H9 (cell line): Measurements from ENCODE around the gene ADAM8. TPM values are rescaled to one million over a fixed set of nuclear protein-coding genes. Genes with fewer than 3 reads are reported as not detected.

Experiments used
- DNase-seq: peaks from one replicate; pipeline ENCODE4 v3.0.0-alpha.2; 2017
- H2AFZ ChIP-seq: one replicate; pipeline ENCODE4 v1.6.1; 2013; ENCODE audit warnings: mild to moderate bottlenecking, low read length, control low read depth, moderate library complexity
- H2AK5ac ChIP-seq: 2 replicates; pipeline ENCODE4 v1.6.1; 2013; ENCODE audit warnings: low read length, control low read depth, mixed read lengths; ENCODE audit not compliant: insufficient read length
- H2BK120ac ChIP-seq: one replicate; pipeline ENCODE4 v1.6.1; 2013; ENCODE audit warnings: low read depth, mild to moderate bottlenecking, low read length, control low read depth, inconsistent platforms; ENCODE audit not compliant: poor library complexity, severe bottlenecking
- H2BK12ac ChIP-seq: 2 replicates; pipeline ENCODE4 v1.6.1; 2013; ENCODE audit warnings: low read length, control low read depth, mixed read lengths, low read depth; ENCODE audit not compliant: insufficient read length
- H2BK15ac ChIP-seq: 2 replicates; pipeline ENCODE4 v1.6.1; 2013; ENCODE audit warnings: low read depth, low read length, control low read depth
- H2BK20ac ChIP-seq: one replicate; pipeline ENCODE4 v1.6.1; 2013; ENCODE audit warnings: low read depth, mild to moderate bottlenecking, low read length, control low read depth, inconsistent platforms; ENCODE audit not compliant: poor library complexity, severe bottlenecking
- H2BK5ac ChIP-seq: 2 replicates; pipeline ENCODE4 v1.6.1; 2013; ENCODE audit warnings: low read length, control low read depth, mixed read lengths; ENCODE audit not compliant: insufficient read length
- H3K14ac ChIP-seq: 2 replicates; pipeline ENCODE4 v1.6.1; 2013; ENCODE audit warnings: low read length, control low read depth; ENCODE audit not compliant: insufficient read depth
- H3K18ac ChIP-seq: 2 replicates; pipeline ENCODE4 v1.6.1; 2013; ENCODE audit warnings: low read depth, mild to moderate bottlenecking, mixed read lengths, low read length, control low read depth; ENCODE audit not compliant: insufficient read length
- H3K23ac ChIP-seq: 2 replicates; pipeline ENCODE4 v1.6.1; 2013; ENCODE audit warnings: low read length, control low read depth, mixed read lengths, low read depth; ENCODE audit not compliant: insufficient read length
- H3K23me2 ChIP-seq: 2 replicates; pipeline ENCODE4 v1.6.1; 2013; ENCODE audit warnings: low read depth, mild to moderate bottlenecking, mixed read lengths, low read length, control low read depth; ENCODE audit not compliant: insufficient read length, poor library complexity, severe bottlenecking
- H3K27ac ChIP-seq: 2 replicates; pipeline ENCODE4 v1.5.1; 2013; ENCODE audit warnings: low read length, control low read depth, mixed read lengths, low read depth; ENCODE audit not compliant: insufficient read length
- H3K27me3 ChIP-seq: 2 replicates; pipeline ENCODE4 v1.6.1; 2013; ENCODE audit warnings: low read length, control low read depth, inconsistent platforms; ENCODE audit not compliant: insufficient read depth
- H3K4ac ChIP-seq: 2 replicates; pipeline ENCODE4 v1.6.1; 2013; ENCODE audit warnings: low read depth, mild to moderate bottlenecking, control low read depth, inconsistent platforms, low read length, moderate library complexity
- H3K4me1 ChIP-seq: 2 replicates; pipeline ENCODE4 v1.6.1; 2013; ENCODE audit warnings: low read length, control low read depth, inconsistent platforms; ENCODE audit not compliant: insufficient read depth
- H3K4me2 ChIP-seq: 2 replicates; pipeline ENCODE4 v1.6.1; 2013; ENCODE audit warnings: low read length, control low read depth, mixed read lengths; ENCODE audit not compliant: insufficient read length, insufficient read depth
- H3K56ac ChIP-seq: 2 replicates; pipeline ENCODE4 v1.6.1; 2013; ENCODE audit warnings: low read depth, mild to moderate bottlenecking, mixed read lengths, low read length, control low read depth; ENCODE audit not compliant: insufficient read length
- H3K79me1 ChIP-seq: 2 replicates; pipeline ENCODE4 v1.6.1; 2013; ENCODE audit warnings: low read depth, mild to moderate bottlenecking, moderate library complexity, low read length, control low read depth, inconsistent platforms; ENCODE audit not compliant: insufficient read depth, poor library complexity, severe bottlenecking
- H3K79me2 ChIP-seq: 2 replicates; pipeline ENCODE4 v1.6.1; 2013; ENCODE audit warnings: low read length, control low read depth, inconsistent platforms; ENCODE audit not compliant: insufficient read depth
- H3K9ac ChIP-seq: 2 replicates; pipeline ENCODE4 v1.6.1; 2013; ENCODE audit warnings: low read length, control low read depth, mixed read lengths; ENCODE audit not compliant: insufficient read length; ENCODE audit errors: extremely low read depth
- H3K9me3 ChIP-seq: one replicate; pipeline ENCODE4 v1.6.1; 2013; ENCODE audit warnings: low read depth, low read length, inconsistent platforms; ENCODE audit not compliant: control insufficient read depth
- H3T11ph ChIP-seq: one replicate; pipeline ENCODE4 v1.6.1; 2013; ENCODE audit warnings: mild to moderate bottlenecking, low read length, control low read depth, inconsistent platforms
- H4K20me1 ChIP-seq: one replicate; pipeline ENCODE4 v1.6.1; 2013; ENCODE audit not compliant: control insufficient read depth, insufficient read length, insufficient read depth
- H4K5ac ChIP-seq: 2 replicates; pipeline ENCODE4 v1.6.1; 2013; ENCODE audit warnings: low read depth, mild to moderate bottlenecking, mixed read lengths, low read length, control low read depth; ENCODE audit not compliant: insufficient read length
- H4K8ac ChIP-seq: replicated peaks from 2 replicates; pipeline ENCODE4 v1.6.1; 2013; ENCODE audit warnings: low read length, control low read depth, mixed read lengths, low read depth; ENCODE audit not compliant: insufficient read length
- H4K91ac ChIP-seq: 2 replicates; pipeline ENCODE4 v1.6.1; 2013; ENCODE audit warnings: low read depth, mild to moderate bottlenecking, moderate library complexity, mixed read lengths, low read length, control low read depth; ENCODE audit not compliant: insufficient read length
- H3K27ac Mint-ChIP-seq, 3 experiments: 2 replicates in 2 of 3; 3 replicates in 1 of 3; pipeline ENCODE4 v1.8.0; 2020 to 2021; ENCODE audit warnings: mixed read lengths in 3 of 3, mild to moderate bottlenecking in 1 of 3, moderate library complexity in 1 of 3
- H3K27me3 Mint-ChIP-seq: 2 replicates; pipeline ENCODE4 v1.8.0; 2021; ENCODE audit warnings: low read depth, mild to moderate bottlenecking, moderate library complexity, mixed read lengths
- H3K36me3 Mint-ChIP-seq, 3 experiments: 2 replicates in 2 of 3; 3 replicates in 1 of 3; pipeline ENCODE4 v1.8.0; 2020 to 2021; ENCODE audit warnings: low read depth in 3 of 3, mixed read lengths in 3 of 3; ENCODE audit not compliant: insufficient read depth in 1 of 3
- H3K4me1 Mint-ChIP-seq, 2 experiments: 2 replicates each; pipeline ENCODE4 v1.8.0; 2020; ENCODE audit warnings: mixed read lengths in 2 of 2
- H3K4me3 Mint-ChIP-seq, 2 experiments: 2 replicates in 1 of 2; 3 replicates in 1 of 2; pipeline ENCODE4 v1.8.0; 2020 to 2021; ENCODE audit warnings: mild to moderate bottlenecking in 2 of 2, mixed read lengths in 2 of 2, moderate library complexity in 1 of 2
- H3K9me3 Mint-ChIP-seq, 2 experiments: 2 replicates in 1 of 2; 3 replicates in 1 of 2; pipeline ENCODE4 v1.8.0; 2020; ENCODE audit warnings: mild to moderate bottlenecking in 2 of 2, mixed read lengths in 2 of 2, moderate library complexity in 1 of 2
- WGBS: extraction: QIAGEN DNeasy Blood & Tissue Kit; methylation state at CpG from one replicate; pipeline ENCODE4 v1.1.7; 2013; ENCODE audit warnings: missing lambda C conversion rate, low lambda C conversion rate, mixed read lengths; ENCODE audit not compliant: insufficient read length; ENCODE audit errors: extremely low coverage; 5-methylcytosine and 5-hydroxymethylcytosine counted together
- total RNA-seq: library from RNA; stranded (reverse); gene quantifications from 2 replicates; pipeline ENCODE4 v1.2.1, GENCODE V29; 2021
- TF ChIP-seq, protein P1 (sequence below): fragments of 200-600 bp; sonication (generic); conservative IDR thresholded peaks from 3 replicates; pipeline ENCODE4 v1.8.0; 2021; ENCODE audit warnings: antibody characterized with exemption, mild to moderate bottlenecking

ADAM8 gene
- total RNA-seq, 1 experiment from 2014 or later = 5.4 TPM

GRCh38 chr10:133312016-133312768 lies 35.5 kb upstream of the ADAM8 start:
- H3K4me1 Mint-ChIP-seq = peaks cover 9 to 18% of the 10 kb centered on the region in 2 experiments
- Histone ChIP-seq H4K20me1 (no peaks in the 10 kb centered on the region), H3K23me2 (peaks cover 9% of the 10 kb centered on the region), H4K8ac (no peak overlapping the region), H3K27me3 (no peaks in the 10 kb centered on the region), H4K5ac (no peak overlapping the region), H3K9me3 (no peaks in the 10 kb centered on the region), H2BK5ac (no peak overlapping the region), H3K56ac (no peak overlapping the region), H2AFZ (no peak overlapping the region), H3K27ac (no peak overlapping the region), H4K91ac (no peak overlapping the region), H3K9ac (no peak overlapping the region), H3K4me1 (no peaks in the 10 kb centered on the region), H2BK12ac (no peak overlapping the region), H3K23ac (no peak overlapping the region), H2BK120ac (no peak overlapping the region), H3K14ac (no peak overlapping the region), H2BK20ac (no peak overlapping the region), H3K4ac (no peak overlapping the region), H3K4me2 (no peak overlapping the region), H3T11ph (no peak overlapping the region), H3K18ac (no peak overlapping the region), H3K79me1 (peaks cover 3% of the 10 kb centered on the region), H2BK15ac (no peak overlapping the region), H2AK5ac (no peak overlapping the region), H3K79me2 (peaks cover 2% of the 10 kb centered on the region; the same call in 1 of the 2 replicates)
- H3K27me3 Mint-ChIP-seq = peaks cover 2% of the 10 kb centered on the region
- no peak overlapping the region for H3K27ac Mint-ChIP-seq
- peaks cover 4 to 34% (median 23%) of the 10 kb centered on the region in 3 experiments; a peak in 6 of 7 replicates for H3K36me3 Mint-ChIP-seq
- H3K4me3 Mint-ChIP-seq = no peak overlapping the region
- TF ChIP-seq, protein P1, sequence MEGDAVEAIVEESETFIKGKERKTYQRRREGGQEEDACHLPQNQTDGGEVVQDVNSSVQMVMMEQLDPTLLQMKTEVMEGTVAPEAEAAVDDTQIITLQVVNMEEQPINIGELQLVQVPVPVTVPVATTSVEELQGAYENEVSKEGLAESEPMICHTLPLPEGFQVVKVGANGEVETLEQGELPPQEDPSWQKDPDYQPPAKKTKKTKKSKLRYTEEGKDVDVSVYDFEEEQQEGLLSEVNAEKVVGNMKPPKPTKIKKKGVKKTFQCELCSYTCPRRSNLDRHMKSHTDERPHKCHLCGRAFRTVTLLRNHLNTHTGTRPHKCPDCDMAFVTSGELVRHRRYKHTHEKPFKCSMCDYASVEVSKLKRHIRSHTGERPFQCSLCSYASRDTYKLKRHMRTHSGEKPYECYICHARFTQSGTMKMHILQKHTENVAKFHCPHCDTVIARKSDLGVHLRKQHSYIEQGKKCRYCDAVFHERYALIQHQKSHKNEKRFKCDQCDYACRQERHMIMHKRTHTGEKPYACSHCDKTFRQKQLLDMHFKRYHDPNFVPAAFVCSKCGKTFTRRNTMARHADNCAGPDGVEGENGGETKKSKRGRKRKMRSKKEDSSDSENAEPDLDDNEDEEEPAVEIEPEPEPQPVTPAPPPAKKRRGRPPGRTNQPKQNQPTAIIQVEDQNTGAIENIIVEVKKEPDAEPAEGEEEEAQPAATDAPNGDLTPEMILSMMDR = no peak
- H3K9me3 Mint-ChIP-seq = no peaks in the 10 kb centered on the region; a peak in 2 of 5 replicates
- WGBS = no CpG with 5 or more reads among the region's 23 CpGs
- DNase-seq = no peak
